SIG-M5 treated with dmso at 0.1 percent for 504 hours (cell line): ENCODE data around the gene EZR.
"Not testable (repeated sequence)": the region's sequence is repeated elsewhere in the genome, so short reads cannot be mapped to it uniquely, and the experiment has no call there.

Experiments used
- DNase-seq: peaks from one replicate; lab custom pipeline; 2025; ENCODE audit not compliant: unreplicated experiment; lab: John Stamatoyannopoulos, UW

EZR gene

GRCh38 chr6:158843751-158844683 lies 24.8 kb upstream of the EZR start:
- DNase-seq, result no peak

- DNase-seq, result no peak
These were observed 22.2 kb upstream of the EZR start for GRCh38 chr6:158841358-158841757.

- DNase-seq, result no peak
These were observed 21.3 kb upstream of the EZR start for GRCh38 chr6:158840465-158840864.

DNA sequence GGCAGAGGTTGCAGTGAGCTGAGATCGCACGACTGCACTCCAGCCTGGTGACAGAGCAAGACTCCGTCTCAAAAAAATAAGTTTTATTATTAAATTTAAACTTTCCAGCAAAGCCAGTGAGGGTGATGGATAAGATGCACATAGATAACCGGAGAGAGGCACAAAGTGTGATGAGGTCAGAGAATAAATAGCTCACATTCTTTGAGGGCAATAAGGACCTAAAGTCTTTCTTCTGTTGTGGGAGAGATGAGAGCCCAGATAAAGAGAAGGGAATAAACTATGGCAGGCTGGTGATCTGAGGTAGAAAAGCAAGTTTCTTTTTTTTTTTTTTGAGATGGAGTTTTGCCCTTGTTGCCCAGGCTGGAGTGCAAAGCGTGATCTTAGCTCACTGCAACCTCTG lies 20.6 kb upstream of the EZR start:
- no peak for DNase-seq

- not testable (repeated sequence) for DNase-seq
These were observed 19.6 kb upstream of the EZR start for GRCh38 chr6:158838790-158839189.

DNA sequence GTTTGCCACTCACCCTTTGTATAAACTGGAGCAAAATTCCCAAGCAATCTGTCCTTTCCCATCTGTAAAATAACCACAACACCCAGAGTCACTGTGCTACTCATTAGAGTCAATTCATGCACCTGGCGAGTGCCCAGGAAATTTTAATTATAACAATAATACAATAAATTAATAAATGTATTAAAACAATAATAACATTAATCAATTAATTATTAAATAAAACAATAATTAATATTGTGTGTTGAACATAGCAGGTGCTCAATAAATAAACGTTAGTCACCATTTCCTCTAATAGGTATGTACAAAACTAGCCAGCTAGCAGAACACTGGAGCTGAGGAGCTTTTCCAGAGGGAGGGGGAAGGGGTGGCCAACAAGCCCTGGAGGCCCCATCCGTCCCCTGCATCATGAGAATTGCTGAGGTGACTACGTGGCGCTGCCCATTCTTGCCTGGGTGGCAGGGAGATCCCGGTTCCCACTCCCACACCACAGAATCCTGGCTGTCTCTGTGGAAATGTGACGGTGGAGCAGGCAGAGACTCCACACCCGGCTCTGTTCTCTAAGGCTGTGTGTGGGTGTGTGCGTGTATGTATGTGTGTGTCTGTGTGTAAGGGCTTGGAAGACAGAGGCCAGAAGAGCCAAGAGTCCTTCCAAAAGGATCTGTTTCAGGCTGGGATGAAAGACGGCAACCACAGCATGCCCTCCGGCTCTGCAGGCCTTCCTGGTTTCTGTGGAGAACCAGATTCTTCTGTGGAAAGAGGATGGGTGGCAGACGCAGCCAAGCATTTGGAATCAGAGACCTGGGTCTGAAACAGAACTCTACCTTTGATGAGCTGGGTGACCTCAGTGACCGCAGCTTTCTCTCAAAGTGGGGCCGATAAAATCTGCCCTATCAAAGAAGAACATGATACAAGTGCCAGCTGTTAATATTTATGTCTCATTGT lies 18.8 kb upstream of the EZR start:
- no peak for DNase-seq

- DNase-seq, result no peak
These were observed 17.6 kb upstream of the EZR start for GRCh38 chr6:158836625-158837311.

DNA sequence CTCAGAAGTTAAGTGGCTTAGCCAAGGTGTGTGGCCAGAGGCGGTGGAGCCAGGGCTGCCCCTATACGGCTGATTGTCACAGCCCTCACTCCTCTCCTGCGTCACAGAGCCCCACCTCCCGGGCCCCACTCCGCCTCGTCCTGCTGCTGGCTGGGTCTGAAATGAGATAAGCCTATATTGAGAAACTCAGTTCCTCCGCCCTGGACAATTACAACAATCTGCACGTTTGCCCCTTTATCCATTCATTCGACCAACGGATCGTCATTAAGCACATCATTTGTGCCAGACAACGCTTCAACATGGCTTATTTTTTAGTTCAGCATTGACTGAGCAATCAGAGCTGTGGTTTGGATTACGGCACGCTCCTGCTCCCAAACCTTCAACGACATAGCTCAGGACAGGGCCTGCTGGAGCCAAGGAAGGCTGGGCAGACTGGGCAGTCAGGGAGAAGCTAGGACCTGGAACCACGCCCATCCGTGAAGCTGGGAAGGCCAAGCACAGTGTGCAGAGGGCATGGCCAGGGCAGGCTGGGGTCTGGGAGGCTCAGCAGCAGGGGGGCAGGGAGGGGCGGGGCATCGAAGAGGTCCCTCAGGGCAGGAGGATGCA lies 16.6 kb upstream of the EZR start:
- DNase-seq, result no peak

DNA sequence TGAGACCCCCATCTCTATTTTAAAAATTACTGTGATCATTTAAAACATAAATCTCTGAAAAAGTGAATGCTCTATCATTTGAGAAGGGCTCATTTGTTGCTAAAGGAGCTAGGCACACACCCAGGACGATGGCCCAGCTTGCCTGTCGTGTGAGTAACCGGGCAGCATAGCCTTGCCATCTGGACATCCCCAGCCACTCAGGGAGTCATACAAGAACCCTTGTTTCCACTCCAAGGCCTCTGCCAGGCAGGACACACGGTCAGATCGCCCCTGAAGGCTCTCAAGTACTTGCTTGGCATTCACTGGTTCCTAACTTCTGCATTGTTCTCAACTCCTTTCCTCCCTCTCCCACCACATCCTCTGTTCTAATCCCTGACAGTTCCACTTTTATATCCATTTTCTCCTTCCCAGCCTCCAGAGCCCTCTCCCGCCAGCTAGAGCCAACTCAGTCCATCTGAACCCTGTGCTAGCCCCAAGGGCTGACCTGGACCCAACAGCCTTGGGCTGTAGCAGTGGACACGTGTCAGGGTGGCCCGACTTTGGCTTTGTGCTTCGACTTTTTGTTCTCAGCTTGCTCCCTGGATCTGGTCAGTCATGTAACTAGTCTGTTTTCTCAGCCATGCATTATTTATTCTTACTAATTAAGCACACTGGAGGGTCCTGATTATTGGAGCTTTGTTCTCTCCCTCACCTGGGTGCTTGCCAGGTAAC lies 15.7 kb upstream of the EZR start:
- DNase-seq, result no peak

DNA sequence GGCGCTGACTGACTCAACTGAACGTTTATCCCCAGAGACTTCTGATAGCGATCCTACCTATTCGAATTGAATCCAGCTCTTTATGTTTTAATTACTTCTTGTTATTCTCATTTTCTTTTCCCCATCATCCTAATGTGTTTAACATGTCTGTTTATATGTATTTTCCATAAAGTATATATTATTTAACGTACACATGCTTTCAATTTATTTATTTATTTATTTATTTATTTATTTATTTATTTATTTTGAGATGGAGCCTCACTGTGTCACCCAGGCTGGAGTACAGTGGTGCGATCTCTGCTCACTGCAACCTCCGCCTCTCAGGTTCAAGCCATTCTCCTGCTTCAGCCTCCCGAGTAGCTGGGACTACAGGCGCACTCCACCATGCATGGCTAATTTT lies 13.6 kb upstream of the EZR start:
- not testable (repeated sequence) for DNase-seq

DNA sequence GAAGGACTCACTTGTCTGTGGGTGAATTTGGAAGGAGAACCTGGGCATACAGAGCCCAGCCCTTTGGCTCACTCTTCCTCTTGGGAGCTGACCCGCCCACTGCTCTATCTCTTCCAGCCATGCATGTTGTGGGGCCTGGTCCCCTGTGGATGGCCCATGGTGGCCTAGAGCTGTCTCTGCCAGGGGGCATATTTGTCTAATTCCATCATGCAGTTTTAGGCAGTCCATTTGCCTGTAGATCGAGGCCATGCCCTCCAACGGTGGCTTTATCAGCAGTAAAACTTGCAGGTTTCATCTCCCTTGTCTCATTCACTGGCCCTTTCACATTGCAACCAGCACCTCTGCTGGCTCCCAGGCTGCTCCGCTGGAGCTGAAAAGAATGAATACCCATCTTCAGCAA lies 12.9 kb upstream of the EZR start:
- no peak for DNase-seq

GRCh38 chr6:158831571-158831970 lies 12.4 kb upstream of the EZR start:
- DNase-seq, result no peak

- DNase-seq, result no peak
These were observed 11.6 kb upstream of the EZR start for GRCh38 chr6:158830736-158831135.

DNA sequence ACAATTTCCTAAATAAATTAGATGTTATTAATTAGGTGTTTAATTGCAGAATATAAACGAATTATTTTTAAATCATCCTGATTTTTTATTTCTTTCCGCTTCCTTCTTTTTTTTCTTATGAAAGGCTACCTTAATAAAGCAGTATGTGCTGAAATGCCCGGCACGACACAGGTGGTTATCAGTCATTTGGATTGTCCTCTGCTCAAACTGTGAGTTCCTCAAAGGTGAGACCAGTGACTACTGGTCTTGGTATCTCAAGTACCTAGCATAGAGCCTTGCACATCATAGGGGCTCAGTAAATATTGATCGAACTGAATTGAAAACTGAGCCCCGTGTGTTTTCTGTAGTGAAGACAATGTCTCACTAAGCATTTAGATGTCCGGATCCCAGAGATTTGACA lies 9.6 kb upstream of the EZR start:
- no peak for DNase-seq

- no peak for DNase-seq
These were observed 7.8 kb upstream of the EZR start for GRCh38 chr6:158826819-158827501.

GRCh38 chr6:158825951-158826306 lies 6.8 kb upstream of the EZR start:
- DNase-seq, result no peak

- DNase-seq, result no peak
These were observed 6.1 kb upstream of the EZR start for GRCh38 chr6:158825038-158825950.

GRCh38 chr6:158823616-158824015 lies 4.4 kb upstream of the EZR start:
- not testable (repeated sequence) for DNase-seq
